Heart left ventricle (tissue), 13 donors: ENCODE results near the gene MAPKAPK3.

Experiments
- POLR2A ChIP-seq, 2 donors: fragments of 450-650 bp; IDR thresholded peaks; one replicate each; pipeline ENCODE4 v1.6.1; 2017; ENCODE audit warnings: antibody characterized with exemption in 2 of 2, mild to moderate bottlenecking in 2 of 2, moderate library complexity in 2 of 2
- TF ChIP-seq, protein P1 (sequence below), 12 donors: fragments of 200-600 bp; sonication (generic) in 4 of 12; IDR thresholded peaks; one replicate each; pipeline versions ENCODE4 v1.5.0 to v1.8.0; 2018 to 2022; ENCODE audit warnings: antibody characterized with exemption in 12 of 12, mild to moderate bottlenecking in 5 of 12
- donor health status: ischemic (EF 13 %, LVEDD 7.1; RV severe dilation, severe dysfunction).
- donor health status: DM: no; HTN: yes; CAD: no.
- donor health status: DM: no; HTN: no; CAD: no.
- donor health status: ischemic (EF 25% LVEDD 6.9; RV normal size, moderate dysfunction).
- donor health status: ischemic (EF 25% LVEDD 5.7; RV mildly dilated, moderate dysfunction).
- donor health status: ischemic (EF 35%, LVEDD 5.7; RV mildly dilated, moderate dysfunction).
- donor health status: nonischemic (EF 11% LVEDD 7.7; RV severe dilation, severe dysfunction).
- donor health status: DM: yes; HTN: yes; CAD: no.
- donor health status: PGD.
- donor health status: ischemic (EF 29% LVEDD 5.4; RV normal size, mild dysfunction).
- donor health status: nonischemic (EF 23%, LVEDD 6.1; RV moderate dilation, normal function).

DNA sequence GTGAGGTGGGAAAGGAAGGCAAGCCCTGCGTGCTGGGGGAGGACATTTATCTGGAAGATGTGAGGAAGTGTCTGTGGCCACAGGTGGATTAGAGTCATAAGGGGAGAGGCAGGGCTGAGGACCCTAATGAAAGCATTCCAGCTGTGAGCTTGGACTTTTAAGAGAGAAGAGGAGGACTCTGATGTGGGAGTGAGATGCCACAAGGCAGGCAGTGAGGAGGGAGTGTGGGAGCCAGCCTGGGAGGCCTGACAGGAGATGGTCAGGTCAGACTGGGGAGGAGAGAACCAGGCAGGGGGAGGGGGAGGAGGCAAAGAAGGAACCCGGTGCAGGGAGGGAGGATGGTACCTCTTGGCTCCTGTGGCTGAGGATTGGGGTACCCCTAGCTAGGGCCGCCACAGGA is 21.0 kb downstream of the MAPKAPK3 start:
- TF ChIP-seq, protein P1, sequence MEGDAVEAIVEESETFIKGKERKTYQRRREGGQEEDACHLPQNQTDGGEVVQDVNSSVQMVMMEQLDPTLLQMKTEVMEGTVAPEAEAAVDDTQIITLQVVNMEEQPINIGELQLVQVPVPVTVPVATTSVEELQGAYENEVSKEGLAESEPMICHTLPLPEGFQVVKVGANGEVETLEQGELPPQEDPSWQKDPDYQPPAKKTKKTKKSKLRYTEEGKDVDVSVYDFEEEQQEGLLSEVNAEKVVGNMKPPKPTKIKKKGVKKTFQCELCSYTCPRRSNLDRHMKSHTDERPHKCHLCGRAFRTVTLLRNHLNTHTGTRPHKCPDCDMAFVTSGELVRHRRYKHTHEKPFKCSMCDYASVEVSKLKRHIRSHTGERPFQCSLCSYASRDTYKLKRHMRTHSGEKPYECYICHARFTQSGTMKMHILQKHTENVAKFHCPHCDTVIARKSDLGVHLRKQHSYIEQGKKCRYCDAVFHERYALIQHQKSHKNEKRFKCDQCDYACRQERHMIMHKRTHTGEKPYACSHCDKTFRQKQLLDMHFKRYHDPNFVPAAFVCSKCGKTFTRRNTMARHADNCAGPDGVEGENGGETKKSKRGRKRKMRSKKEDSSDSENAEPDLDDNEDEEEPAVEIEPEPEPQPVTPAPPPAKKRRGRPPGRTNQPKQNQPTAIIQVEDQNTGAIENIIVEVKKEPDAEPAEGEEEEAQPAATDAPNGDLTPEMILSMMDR (IDR thresholded peaks at IDR 0.05), result no peak
- no peak for TF ChIP-seq POLR2A (IDR thresholded peaks at IDR 0.05)
